HG02678 (cell line): Measurements from ENCODE around the gene KCNK18.
"Not testable (repeated sequence)": the region's sequence is repeated elsewhere in the genome, so short reads cannot be mapped to it uniquely, and the experiment has no call there.

ENCODE experiments used
- ATAC-seq: cut with Tn5 transposase; IDR thresholded peaks from one replicate; pipeline ENCODE4 v1.9.1; 2021; ENCODE audit warnings: mild to moderate bottlenecking, moderate library complexity; ENCODE audit not compliant: unreplicated experiment

KCNK18 gene

DNA sequence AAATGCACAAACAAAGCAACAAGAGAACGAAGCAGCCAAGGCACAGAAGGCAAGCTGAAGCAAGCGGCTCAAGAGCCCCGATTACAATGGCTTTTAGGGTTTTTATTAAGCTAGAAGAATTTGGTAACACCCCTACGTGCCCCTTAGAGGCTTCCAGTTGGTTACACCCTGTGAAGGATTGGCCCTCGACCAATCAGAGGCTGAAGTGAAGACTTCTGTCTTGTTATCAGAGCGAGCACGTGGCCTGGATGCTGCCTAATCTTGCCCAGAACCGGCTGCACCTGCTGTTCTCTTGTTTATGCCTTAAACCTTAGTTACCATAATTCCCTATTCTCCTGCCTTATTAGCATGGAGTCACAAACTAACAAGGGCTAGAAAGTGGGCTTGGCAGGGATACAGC lies 21.4 kb downstream of the KCNK18 start:
- ATAC-seq, result no peak

DNA sequence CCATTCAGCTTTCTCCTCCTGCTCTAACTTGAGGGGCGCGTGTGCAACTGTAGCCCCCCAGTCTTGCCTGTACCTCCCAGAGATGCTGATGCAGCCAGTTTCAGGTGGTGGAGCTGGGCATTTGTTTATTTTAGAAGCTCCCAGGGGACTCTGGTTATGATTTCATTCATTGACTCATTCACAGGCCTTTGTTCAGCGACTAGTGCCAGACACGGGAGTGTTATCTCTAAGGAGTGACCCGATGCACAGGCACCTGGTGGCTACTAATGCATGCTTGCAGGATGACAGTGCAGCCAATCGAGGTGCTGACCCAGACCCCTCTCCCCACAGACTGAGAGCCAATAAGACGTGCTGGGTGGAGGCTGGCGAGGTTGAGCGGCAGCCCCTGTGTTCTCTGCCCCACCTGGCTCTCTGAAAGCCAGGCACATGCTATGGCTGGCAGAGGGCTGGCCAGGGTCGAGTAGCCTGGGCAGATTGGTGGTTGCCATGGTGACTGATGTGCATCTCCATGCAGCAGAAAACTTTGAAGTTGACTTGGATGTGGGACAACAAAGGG lies 23.9 kb downstream of the KCNK18 start:
- ATAC-seq, result no peak

DNA sequence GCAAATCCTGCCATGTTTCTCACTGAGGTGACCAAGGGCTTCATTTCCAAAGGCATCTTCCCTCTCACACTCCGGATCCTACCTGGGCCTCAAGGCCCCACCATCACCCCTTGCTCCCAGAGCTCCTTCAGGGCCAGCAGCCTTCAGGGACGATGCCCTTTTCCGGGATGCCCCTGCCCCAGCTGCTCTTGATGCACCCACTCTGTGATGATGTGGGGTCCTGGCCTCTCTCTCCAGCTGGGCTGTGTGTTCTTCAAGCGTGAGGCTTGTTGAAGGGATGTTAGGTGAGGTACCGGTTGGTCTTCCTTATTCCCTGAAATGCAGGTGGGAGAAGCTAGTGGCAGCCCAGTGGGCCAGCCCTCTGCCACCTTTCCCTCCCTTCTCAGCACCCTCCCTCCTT lies 25.3 kb downstream of the KCNK18 start:
- no peak for ATAC-seq

DNA sequence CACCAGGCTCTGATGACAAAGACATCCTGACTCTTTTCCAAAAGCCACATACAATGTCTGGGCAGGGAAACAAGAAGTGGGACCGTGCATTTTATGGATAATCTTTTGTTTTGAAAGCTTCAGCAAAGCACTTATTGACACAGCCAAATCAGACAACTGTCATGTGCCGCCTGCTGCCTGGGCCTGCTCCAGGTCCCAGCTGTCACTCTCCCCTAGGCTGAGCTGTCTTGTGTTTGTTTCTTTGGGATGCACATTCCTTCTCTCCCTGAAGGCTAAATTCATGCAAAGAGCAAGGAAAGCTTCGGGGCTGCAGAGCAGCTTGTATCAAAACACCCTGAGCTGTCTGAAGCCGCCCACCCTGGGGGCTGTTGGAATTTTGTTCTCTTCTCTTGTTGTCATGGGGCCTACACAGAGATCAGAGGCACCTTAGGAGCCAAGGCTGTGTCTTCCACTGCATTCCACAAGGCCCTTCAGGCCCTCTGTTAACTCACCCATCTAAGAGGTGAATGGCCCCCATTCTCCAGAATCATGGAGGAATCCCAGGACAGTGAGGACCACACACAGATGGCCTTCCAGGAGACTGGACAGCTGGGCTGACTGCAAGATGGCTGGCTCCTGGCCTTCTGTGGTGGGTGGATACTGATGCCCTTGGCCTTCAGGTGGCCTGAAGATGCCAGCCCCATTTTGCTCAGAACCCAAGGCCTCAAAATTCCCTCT lies 25.8 kb downstream of the KCNK18 start:
- no peak for ATAC-seq

GRCh38 chr10:117223693-117224430 lies 26.6 kb downstream of the KCNK18 start:
- no peak for ATAC-seq

DNA sequence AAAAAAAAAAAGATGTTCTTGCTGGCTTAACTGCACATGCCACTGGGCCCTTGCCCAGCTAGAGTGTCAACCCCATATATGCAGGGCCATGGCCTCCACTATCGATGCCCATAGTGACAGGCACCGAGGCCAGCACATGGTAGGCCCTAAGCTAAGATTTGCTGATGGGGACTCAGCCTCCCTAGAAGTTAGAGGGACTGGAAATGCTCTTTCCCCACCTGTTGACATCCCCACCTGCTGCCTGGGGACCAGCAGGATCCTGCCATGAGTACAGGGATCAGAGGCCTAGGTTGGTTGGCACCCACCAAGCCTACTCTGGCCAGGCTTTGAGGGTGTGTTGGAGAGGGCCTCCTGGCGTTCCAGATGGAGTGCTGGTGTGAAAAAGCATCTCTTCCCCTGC lies 27.6 kb downstream of the KCNK18 start:
- no peak for ATAC-seq

- ATAC-seq, result no peak
Observed at GRCh38 chr10:117226813-117227451, 29.6 kb downstream of the KCNK18 start.

- no peak for ATAC-seq
Observed at GRCh38 chr10:117228210-117228609, 30.9 kb downstream of the KCNK18 start.

- ATAC-seq, result not testable (repeated sequence)
Observed at GRCh38 chr10:117230107-117230506, 32.8 kb downstream of the KCNK18 start.

DNA sequence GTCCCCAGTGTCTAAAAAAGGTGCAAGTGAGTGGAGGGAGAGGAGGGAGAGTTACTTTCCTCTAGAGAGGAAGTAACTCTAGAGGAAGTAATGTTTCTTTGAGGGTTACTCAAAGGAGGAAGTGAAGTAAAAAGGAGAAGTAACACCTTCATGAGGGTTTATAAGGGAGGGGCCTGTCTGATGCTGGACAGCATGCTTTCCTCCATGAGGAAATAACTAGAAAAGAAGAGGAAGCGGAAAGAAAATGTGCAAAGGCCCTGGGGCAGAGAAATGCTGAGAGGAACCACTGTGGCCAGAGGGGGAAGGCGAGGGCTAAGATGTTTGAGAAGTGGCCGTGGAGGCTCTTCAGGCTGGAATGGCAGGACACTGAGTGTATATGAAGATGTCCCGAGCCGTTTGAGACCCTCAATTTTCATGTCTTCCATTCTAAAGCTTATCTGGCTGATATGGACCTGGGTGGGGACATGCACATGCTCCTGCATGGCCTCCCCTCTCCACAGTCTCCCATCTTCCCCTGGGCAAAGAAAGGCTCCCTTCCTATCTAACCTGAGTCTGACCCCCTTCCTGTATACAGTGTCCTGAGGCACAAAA lies 40.2 kb downstream of the KCNK18 start:
- ATAC-seq, result no peak

- no peak for ATAC-seq
Observed at GRCh38 chr10:117239051-117239450, 41.8 kb downstream of the KCNK18 start.

GRCh38 chr10:117239721-117240620 lies 42.7 kb downstream of the KCNK18 start:
- no peak for ATAC-seq

DNA sequence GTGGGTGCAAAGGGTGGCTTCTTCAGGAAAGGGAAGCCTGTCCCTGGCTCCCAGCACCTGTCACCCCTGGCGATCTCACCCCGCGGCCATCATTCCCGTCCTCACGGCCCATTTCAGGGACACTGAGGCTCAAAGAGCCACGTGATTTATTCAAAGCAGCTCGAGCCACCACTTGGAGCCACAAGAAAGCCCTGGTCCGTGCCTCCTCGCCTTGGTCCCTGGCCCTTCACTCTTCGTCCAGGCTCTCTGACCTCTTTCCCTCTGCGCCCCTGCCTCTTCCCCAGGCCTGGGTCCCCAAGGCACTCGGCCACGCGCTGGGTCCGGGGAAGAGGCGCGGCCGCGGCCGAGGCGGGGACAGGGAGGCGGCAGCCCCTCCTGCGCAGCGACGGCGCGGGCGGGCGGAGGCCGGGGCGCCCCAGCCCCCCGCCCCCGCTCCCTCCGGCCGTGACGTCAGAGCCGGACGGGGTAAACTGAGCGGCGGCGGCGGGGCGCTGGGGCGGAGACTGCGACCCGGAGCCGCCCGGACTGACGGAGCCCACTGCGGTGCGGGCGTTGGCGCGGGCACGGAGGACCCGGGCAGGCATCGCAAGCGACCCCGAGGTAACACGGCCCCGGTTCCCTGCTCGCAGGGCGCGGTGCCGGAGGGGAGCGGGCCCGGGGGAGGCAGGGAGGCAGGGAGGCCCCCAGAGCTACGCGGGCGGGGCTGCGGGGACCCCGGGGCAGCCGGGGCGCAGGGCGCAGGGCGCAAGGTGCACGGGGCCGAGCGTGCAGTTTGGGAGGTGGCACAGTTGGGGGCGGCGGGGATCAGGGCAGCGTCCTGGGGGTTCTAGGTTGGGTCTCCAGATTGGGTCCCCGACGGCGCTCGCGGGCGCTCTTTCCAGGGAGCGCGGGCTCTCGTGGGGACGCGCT lies 43.6 kb downstream of the KCNK18 start, which contains the start of gene SLC18A2:
TSS of gene SLC18A2 (plus strand) at position 494 of the 909 bp plus-strand sequence. CDS start 580 bp downstream, outside the sequence.
- no peak for ATAC-seq

GRCh38 chr10:117241541-117242462 lies 44.5 kb downstream of the KCNK18 start:
- ATAC-seq, result no peak

DNA sequence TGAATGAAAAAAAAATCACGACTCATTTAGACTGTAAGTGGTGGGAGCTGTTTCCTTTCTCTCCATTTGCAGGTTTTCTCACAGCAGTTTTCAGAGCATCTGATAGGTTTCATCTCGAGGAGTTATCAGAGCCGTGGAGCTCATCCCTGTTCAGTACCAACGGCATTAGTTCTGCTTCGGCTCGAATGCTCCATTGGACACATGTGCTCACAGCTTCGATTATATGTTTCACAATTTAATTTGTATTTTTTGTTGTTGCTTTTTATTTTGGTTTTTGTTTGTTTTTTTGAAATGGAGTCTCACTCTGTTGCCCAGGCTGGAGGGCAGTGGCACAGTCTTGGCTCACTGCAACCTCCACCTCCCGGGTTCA lies 45.2 kb downstream of the KCNK18 start:
- no peak for ATAC-seq

- no peak for ATAC-seq
Observed at GRCh38 chr10:117246997-117247671, 49.8 kb downstream of the KCNK18 start.

DNA sequence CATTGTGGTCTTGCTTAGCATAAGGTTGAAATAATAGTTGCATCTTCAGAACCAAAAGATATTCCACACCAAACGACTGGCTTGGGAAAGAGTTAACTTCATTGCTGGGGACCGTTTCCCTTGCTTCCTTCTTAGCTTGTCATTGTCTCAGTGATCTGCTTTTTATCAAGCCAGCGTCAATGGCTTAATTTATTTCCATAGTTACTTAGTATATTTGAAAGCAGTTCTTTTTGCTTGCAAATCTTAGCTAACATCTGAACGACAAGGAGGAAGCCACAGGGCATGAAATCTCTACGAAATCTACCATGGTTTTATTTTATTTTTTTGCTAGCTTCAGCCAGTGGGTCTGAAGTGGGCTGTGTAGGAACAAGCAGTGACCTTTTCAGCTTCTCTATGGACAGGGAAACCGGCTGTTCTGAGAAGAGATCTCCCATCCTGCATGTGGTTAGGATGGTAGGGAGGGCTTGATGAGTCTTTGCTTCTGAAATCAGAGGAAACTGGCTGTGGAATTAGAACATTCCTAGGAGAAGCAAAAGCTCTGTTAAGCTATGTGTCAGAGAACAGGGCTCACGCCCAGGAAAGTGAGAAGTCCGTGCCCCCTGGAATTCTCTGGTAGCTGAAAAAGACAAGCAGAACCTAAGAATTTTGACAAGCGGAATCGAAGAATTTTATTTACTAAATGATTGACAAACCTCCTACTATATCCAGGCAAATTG lies 51.6 kb downstream of the KCNK18 start:
- no peak for ATAC-seq
